22Rv1 (cell line): Measurements from ENCODE around the gene SLC35A2.

Source experiments
- H3K27ac ChIP-seq: fragments of 450-650 bp; 2 replicates; pipeline ENCODE4 v1.5.1; 2017
- CTCF ChIP-seq: fragments of 450-650 bp; IDR thresholded peaks from 2 replicates; pipeline ENCODE4 v1.5.1; 2017; ENCODE audit warnings: mild to moderate bottlenecking
- ZFX ChIP-seq: fragments of 450-650 bp; IDR thresholded peaks from 2 replicates; pipeline ENCODE4 v1.6.1; 2017; ENCODE audit warnings: antibody characterized with exemption, borderline replicate concordance

SLC35A2 gene

GRCh38 chrX:48905090-48905790 is 6.2 kb downstream of the SLC35A2 start:
- no peak for TF ChIP-seq ZFX
- TF ChIP-seq CTCF = no peak
- no peak overlapping the region for H3K27ac ChIP-seq

GRCh38 chrX:48904626-48905025 is 6.8 kb downstream of the SLC35A2 start:
- TF ChIP-seq CTCF (no peak), ZFX (no peak)
- no peak overlapping the region for H3K27ac ChIP-seq

GRCh38 chrX:48904180-48904579 is 7.3 kb downstream of the SLC35A2 start:
- no peak overlapping the region for H3K27ac ChIP-seq

GRCh38 chrX:48903290-48903689 is 8.2 kb downstream of the SLC35A2 start:
- TF ChIP-seq ZFX = no peak
- no peak for TF ChIP-seq CTCF
- H3K27ac ChIP-seq = no peak overlapping the region

More at GRCh38 chrX:48904180-48904579, 7.3 kb downstream of the SLC35A2 start:
- TF ChIP-seq CTCF (no peak), ZFX (no peak)

GRCh38 chrX:48902776-48903175 is 8.7 kb downstream of the SLC35A2 start:
- TF ChIP-seq ZFX = no peak
- no peak for TF ChIP-seq CTCF
- no peak overlapping the region for H3K27ac ChIP-seq

GRCh38 chrX:48902135-48902534 is 9.3 kb downstream of the SLC35A2 start:
- no peak for TF ChIP-seq CTCF
- TF ChIP-seq ZFX = no peak
- no peak overlapping the region for H3K27ac ChIP-seq

- TF ChIP-seq CTCF = no peak
- TF ChIP-seq ZFX = no peak
- no peak overlapping the region for H3K27ac ChIP-seq
Measured at GRCh38 chrX:48901069-48901468, 10.4 kb downstream of the SLC35A2 start.
